Measurements from ENCODE around the gene FAM222B.
"Not testable (repeated sequence)": the region's sequence is repeated elsewhere in the genome, so short reads cannot be mapped to it uniquely, and the experiment has no call there.

DNA sequence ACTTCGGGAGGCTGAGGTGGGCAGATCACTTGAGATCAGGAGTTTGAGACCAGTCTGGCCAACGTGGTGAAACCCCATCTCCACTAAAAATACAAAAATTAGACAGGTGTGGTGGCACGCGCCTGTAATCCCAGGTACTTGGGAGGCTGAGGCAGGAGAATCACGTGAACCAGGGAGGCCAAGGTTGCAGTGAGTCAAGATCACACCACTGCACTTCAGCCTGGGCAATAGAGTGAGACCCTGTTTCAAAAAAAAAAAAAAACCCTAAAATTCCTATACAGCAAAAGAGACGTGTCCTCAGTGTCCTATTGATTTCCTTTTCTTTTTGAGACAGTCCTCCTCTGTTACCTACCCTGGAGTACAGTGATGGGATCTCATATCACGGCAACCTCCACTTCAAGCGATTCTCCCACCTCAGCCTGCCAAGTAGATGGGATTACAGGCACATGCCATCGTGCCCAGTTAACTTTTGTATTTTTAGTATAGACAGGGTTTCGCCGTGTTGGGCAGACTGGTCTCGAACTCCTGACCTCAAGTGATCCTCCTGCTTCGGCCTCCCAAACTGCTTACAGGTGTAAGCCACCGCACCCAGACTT lies 47.6 kb downstream of the FAM222B start:
- TF ChIP-seq, protein P1, sequence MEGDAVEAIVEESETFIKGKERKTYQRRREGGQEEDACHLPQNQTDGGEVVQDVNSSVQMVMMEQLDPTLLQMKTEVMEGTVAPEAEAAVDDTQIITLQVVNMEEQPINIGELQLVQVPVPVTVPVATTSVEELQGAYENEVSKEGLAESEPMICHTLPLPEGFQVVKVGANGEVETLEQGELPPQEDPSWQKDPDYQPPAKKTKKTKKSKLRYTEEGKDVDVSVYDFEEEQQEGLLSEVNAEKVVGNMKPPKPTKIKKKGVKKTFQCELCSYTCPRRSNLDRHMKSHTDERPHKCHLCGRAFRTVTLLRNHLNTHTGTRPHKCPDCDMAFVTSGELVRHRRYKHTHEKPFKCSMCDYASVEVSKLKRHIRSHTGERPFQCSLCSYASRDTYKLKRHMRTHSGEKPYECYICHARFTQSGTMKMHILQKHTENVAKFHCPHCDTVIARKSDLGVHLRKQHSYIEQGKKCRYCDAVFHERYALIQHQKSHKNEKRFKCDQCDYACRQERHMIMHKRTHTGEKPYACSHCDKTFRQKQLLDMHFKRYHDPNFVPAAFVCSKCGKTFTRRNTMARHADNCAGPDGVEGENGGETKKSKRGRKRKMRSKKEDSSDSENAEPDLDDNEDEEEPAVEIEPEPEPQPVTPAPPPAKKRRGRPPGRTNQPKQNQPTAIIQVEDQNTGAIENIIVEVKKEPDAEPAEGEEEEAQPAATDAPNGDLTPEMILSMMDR (IDR thresholded peaks at IDR 0.05) = not testable (repeated sequence)
- TF ChIP-seq ZFX (IDR thresholded peaks at IDR 0.05; ENCODE audit: borderline replicate concordance) = not testable (repeated sequence)
